T-helper 1 cell treated with Interleukin-12 subunit alpha and Interleukin-12 subunit beta and Interleukin-4 antibody, amounts not matched to agents 30 ng/mL and 1 ng/mL, for 36 hours (primary cell): ENCODE measurements around the gene EFHD1. TPM values are rescaled to one million over a fixed set of nuclear protein-coding genes. Genes with fewer than 3 reads are reported as not detected.

Source experiments
- total RNA-seq: library from RNA; stranded (reverse); gene quantifications from 2 replicates; pipeline ENCODE4 v1.2.3, GENCODE V29; 2022

The EFHD1 gene
- total RNA-seq, 1 donor from 2014 or later = 0.86 TPM

Other genes starting within 250 kb of the EFHD1 start
- gene ALPG, start 226.8 kb upstream of the EFHD1 start, total RNA-seq = not detected in 2 replicates
- gene ALPI, start 177.5 kb upstream of the EFHD1 start, total RNA-seq = not detected in 2 replicates
- not detected in 2 replicates for gene ECEL1, start 145.8 kb upstream of the EFHD1 start, total RNA-seq
- gene PRSS56, start 113.2 kb upstream of the EFHD1 start, total RNA-seq = not detected in 2 replicates
- gene CHRND, start 107.4 kb upstream of the EFHD1 start, total RNA-seq = not detected in 2 replicates
- gene CHRNG, start 93.9 kb upstream of the EFHD1 start, total RNA-seq = not detected in 2 replicates
- 7.1 and 8.2 TPM in 2 replicates for gene TIGD1, start 83.0 kb upstream of the EFHD1 start, total RNA-seq
- gene EIF4E2, start 82.9 kb upstream of the EFHD1 start, total RNA-seq = 87.5 and 88.7 TPM in 2 replicates
- 75.2 and 75.7 TPM in 2 replicates for gene GIGYF2, start 63.7 kb downstream of the EFHD1 start, total RNA-seq
- 0.12 TPM in 1 of 2 replicates, not detected in the other for gene KCNJ13, start 143.0 kb downstream of the EFHD1 start, total RNA-seq
- gene SNORC, start 236.7 kb downstream of the EFHD1 start, total RNA-seq = 1.2 TPM in 2 replicates